Measurements from ENCODE around the gene CSTF2. TPM values are rescaled to one million over a fixed set of nuclear protein-coding genes. Genes with fewer than 3 reads are reported as not detected.

The CSTF2 gene
- total RNA-seq, 1 experiment from 2014 or later, result 28.3 TPM

Other genes with a start within 250 kb of the CSTF2 start
- not detected in 2 replicates for gene TNMD, start 235.5 kb upstream of the CSTF2 start, total RNA-seq (2014; rRNA removed; shearing (Covaris generic))
- 26.9 and 31.3 TPM in 2 replicates for gene TSPAN6, start 183.6 kb upstream of the CSTF2 start, total RNA-seq (2014; rRNA removed; shearing (Covaris generic))
- gene SRPX2, start 176.2 kb upstream of the CSTF2 start, total RNA-seq (2014; rRNA removed; shearing (Covaris generic)), result 33.9 and 38.0 TPM in 2 replicates
- gene SYTL4, start 88.3 kb upstream of the CSTF2 start, total RNA-seq (2014; rRNA removed; shearing (Covaris generic)), result 8.0 and 9.7 TPM in 2 replicates
- gene NOX1, start 54.0 kb downstream of the CSTF2 start, total RNA-seq (2014; rRNA removed; shearing (Covaris generic)), result not detected in 2 replicates
- 0.16 TPM in 1 of 2 replicates, not detected in the other for gene XKRX, start 108.5 kb downstream of the CSTF2 start, total RNA-seq (2014; rRNA removed; shearing (Covaris generic))
- not detected in 2 replicates for gene ARL13A, start 149.3 kb downstream of the CSTF2 start, total RNA-seq (2014; rRNA removed; shearing (Covaris generic))
- 13.7 and 18.7 TPM in 2 replicates for gene TRMT2B, start 231.7 kb downstream of the CSTF2 start, total RNA-seq (2014; rRNA removed; shearing (Covaris generic))

Data from SJSA1 (cell line).